HepG2 (cell line): ENCODE data around the gene FGA. TPM values are rescaled to one million over a fixed set of nuclear protein-coding genes. Genes with fewer than 3 reads are reported as not detected.

Source experiments
- ATAD3A ChIP-seq: sonication (generic); formaldehyde crosslinking; IDR thresholded peaks from 2 replicates; pipeline ENCODE4 v1.4.0; 2020; ENCODE audit warnings: missing genetic modification reagents
- DRAP1 ChIP-seq: IDR thresholded peaks from 2 replicates; pipeline ENCODE4 v1.6.1; 2016; ENCODE audit warnings: missing genetic modification reagents, missing compliant biosample characterization
- FOXK1 ChIP-seq: sonication (generic); formaldehyde crosslinking; IDR thresholded peaks from 2 replicates; pipeline ENCODE4 v1.4.0; 2020; ENCODE audit warnings: low read depth, missing genetic modification reagents, borderline replicate concordance
- HNRNPLL ChIP-seq: fragments of 200-400 bp; formaldehyde crosslinking; IDR thresholded peaks from 2 replicates; pipeline ENCODE4 v1.6.1; 2017; ENCODE audit warnings: mild to moderate bottlenecking, low read depth, low read length; ENCODE audit not compliant: poor library complexity, severe bottlenecking
- IRF2 ChIP-seq: IDR thresholded peaks from 2 replicates; pipeline ENCODE4 v1.6.1; 2018; ENCODE audit warnings: missing genetic modification reagents, missing compliant biosample characterization
- KLF12 ChIP-seq: sonication (generic); formaldehyde crosslinking; IDR thresholded peaks from 2 replicates; pipeline ENCODE4 v1.4.0; 2020; ENCODE audit warnings: missing genetic modification reagents, borderline replicate concordance
- MEF2D ChIP-seq: sonication (generic); formaldehyde crosslinking; IDR thresholded peaks from 2 replicates; pipeline ENCODE4 v1.5.1; 2020; ENCODE audit warnings: mild to moderate bottlenecking, missing genetic modification reagents
- NFYC ChIP-seq: IDR thresholded peaks from 2 replicates; pipeline ENCODE4 v1.6.1; 2016; ENCODE audit warnings: missing genetic modification reagents, missing compliant biosample characterization
- RAD21 ChIP-seq: fragments of 450-650 bp; formaldehyde crosslinking; IDR thresholded peaks from 2 replicates; pipeline ENCODE4 v1.5.0; 2020; ENCODE audit warnings: mild to moderate bottlenecking
- SKI ChIP-seq: fragments of 450-650 bp; IDR thresholded peaks from one replicate; pipeline ENCODE4 v1.6.1; 2018; ENCODE audit warnings: mild to moderate bottlenecking; ENCODE audit not compliant: partially characterized antibody
- WIZ ChIP-seq: sonication (generic); formaldehyde crosslinking; IDR thresholded peaks from 2 replicates; pipeline ENCODE4 v1.5.1; 2020; ENCODE audit warnings: mild to moderate bottlenecking, missing genetic modification reagents
- ZBTB46 ChIP-seq: sonication (generic); formaldehyde crosslinking; IDR thresholded peaks from 2 replicates; pipeline ENCODE4 v1.4.0; 2020; ENCODE audit warnings: mild to moderate bottlenecking, missing genetic modification reagents, borderline replicate concordance
- ZEB1 ChIP-seq: IDR thresholded peaks from 2 replicates; pipeline ENCODE4 v1.6.1; 2012; ENCODE audit warnings: mild to moderate bottlenecking, low read depth, inconsistent platforms; ENCODE audit not compliant: insufficient replicate concordance
- ZFP90 ChIP-seq: sonication (generic); formaldehyde crosslinking; IDR thresholded peaks from 2 replicates; pipeline ENCODE4 v1.8.0; 2022; ENCODE audit warnings: missing genetic modification reagents, mild to moderate bottlenecking, inconsistent platforms, borderline replicate concordance
- ZNF225 ChIP-seq: sonication (generic); formaldehyde crosslinking; IDR thresholded peaks from 2 replicates; pipeline ENCODE4 v1.4.0; 2020; ENCODE audit warnings: mild to moderate bottlenecking, missing genetic modification reagents
- ZNF556 ChIP-seq: sonication (generic); formaldehyde crosslinking; IDR thresholded peaks from 2 replicates; pipeline ENCODE4 v1.4.0; 2020; ENCODE audit warnings: mild to moderate bottlenecking, missing genetic modification reagents, borderline replicate concordance
- ZNF749 ChIP-seq: sonication (generic); formaldehyde crosslinking; IDR thresholded peaks from 2 replicates; pipeline ENCODE4 v1.8.0; 2022; ENCODE audit warnings: mild to moderate bottlenecking, missing genetic modification reagents, moderate library complexity, borderline replicate concordance
- ZSCAN12 ChIP-seq: sonication (generic); formaldehyde crosslinking; IDR thresholded peaks from 2 replicates; pipeline ENCODE4 v1.9.0; 2021; ENCODE audit warnings: mild to moderate bottlenecking, missing genetic modification reagents
- polyA plus RNA-seq, 8 experiments: library from polyadenylated mRNA; depleted of rRNA in 3 of 8; stranded (reverse) in 7 of 8; unstranded in 1 of 8; fragments of >200 nt; fragmentation: Illumina TruSeq in 4 of 8; extraction: Trizol in 4 of 8; gene quantifications; 2 replicates each; pipeline versions ENCODE4 v1.2.1 to v1.2.3, GENCODE V29; 2011 to 2016; ENCODE audit warnings: low read depth in 4 of 8, missing spikeins in 1 of 8, mixed read lengths in 1 of 8; ENCODE audit not compliant: insufficient read depth in 1 of 8
- total RNA-seq, 5 experiments: library from RNA; depleted of rRNA; stranded (reverse); fragments of >200 nt; fragmentation: Illumina TruSeq; extraction: Trizol; gene quantifications; 2 replicates each; pipeline ENCODE4 v1.2.3, GENCODE V29; 2016; ENCODE audit warnings: low read depth in 1 of 5
- TF ChIP-seq, protein P1 (sequence below): sonication (generic); formaldehyde crosslinking; IDR thresholded peaks from 2 replicates; pipeline ENCODE4 v1.4.0; 2020; ENCODE audit warnings: missing genetic modification reagents
- TF ChIP-seq, protein P2 (sequence below): sonication (generic); formaldehyde crosslinking; IDR thresholded peaks from 2 replicates; pipeline ENCODE4 v1.4.0; 2020; ENCODE audit warnings: missing genetic modification reagents

FGA gene
- total and polyA plus RNA-seq, 2 of the 13 experiments (the other 11 are each of a cell fraction or from before 2014, with no cell fraction given) = 640 to 1,523 TPM

GRCh38 chr4:154626793-154627484 lies 36.4 kb upstream of the FGA start (continued):
- TF ChIP-seq DRAP1 (CRISPR knock-in tag) (no peak), ZNF225 (CRISPR knock-in tag) (0 out of 2 replicates have a peak, but pooled peaks have one; percentile 45), ZNF749 (peak; percentile 64; the same call in 1 of the 2 replicates), MEF2D (CRISPR knock-in tag) (no peak), KLF12 (CRISPR knock-in tag) (no peak), NFYC (no peak), WIZ (no peak), HNRNPLL (peak; percentile 67), SKI (no peak), RAD21 (CRISPR knock-in tag) (peak; percentile 70), ZNF556 (peak; percentile 75; the same call in 1 of the 2 replicates), IRF2 (no peak), ZFP90 (CRISPR knock-in tag) (0 out of 2 replicates have a peak, but pooled peaks have one; percentile 25), ZBTB46 (CRISPR knock-in tag) (no peak), FOXK1 (CRISPR knock-in tag) (no peak), ATAD3A (CRISPR knock-in tag) (no peak), ZSCAN12 (CRISPR knock-in tag) (no peak), ZEB1 (no peak)
- TF ChIP-seq, protein P1, sequence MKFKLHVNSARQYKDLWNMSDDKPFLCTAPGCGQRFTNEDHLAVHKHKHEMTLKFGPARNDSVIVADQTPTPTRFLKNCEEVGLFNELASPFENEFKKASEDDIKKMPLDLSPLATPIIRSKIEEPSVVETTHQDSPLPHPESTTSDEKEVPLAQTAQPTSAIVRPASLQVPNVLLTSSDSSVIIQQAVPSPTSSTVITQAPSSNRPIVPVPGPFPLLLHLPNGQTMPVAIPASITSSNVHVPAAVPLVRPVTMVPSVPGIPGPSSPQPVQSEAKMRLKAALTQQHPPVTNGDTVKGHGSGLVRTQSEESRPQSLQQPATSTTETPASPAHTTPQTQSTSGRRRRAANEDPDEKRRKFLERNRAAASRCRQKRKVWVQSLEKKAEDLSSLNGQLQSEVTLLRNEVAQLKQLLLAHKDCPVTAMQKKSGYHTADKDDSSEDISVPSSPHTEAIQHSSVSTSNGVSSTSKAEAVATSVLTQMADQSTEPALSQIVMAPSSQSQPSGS (CRISPR knock-in tag) = no peak
- TF ChIP-seq, protein P2, sequence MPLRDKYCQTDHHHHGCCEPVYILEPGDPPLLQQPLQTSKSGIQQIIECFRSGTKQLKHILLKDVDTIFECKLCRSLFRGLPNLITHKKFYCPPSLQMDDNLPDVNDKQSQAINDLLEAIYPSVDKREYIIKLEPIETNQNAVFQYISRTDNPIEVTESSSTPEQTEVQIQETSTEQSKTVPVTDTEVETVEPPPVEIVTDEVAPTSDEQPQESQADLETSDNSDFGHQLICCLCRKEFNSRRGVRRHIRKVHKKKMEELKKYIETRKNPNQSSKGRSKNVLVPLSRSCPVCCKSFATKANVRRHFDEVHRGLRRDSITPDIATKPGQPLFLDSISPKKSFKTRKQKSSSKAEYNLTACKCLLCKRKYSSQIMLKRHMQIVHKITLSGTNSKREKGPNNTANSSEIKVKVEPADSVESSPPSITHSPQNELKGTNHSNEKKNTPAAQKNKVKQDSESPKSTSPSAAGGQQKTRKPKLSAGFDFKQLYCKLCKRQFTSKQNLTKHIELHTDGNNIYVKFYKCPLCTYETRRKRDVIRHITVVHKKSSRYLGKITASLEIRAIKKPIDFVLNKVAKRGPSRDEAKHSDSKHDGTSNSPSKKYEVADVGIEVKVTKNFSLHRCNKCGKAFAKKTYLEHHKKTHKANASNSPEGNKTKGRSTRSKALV (CRISPR knock-in tag) = 0 out of 2 replicates have a peak, but pooled peaks have one; percentile 42
